Left colon (tissue), 2 donors: ENCODE measurements around the gene MRGPRG. TPM values are rescaled to one million over a fixed set of nuclear protein-coding genes. Genes with fewer than 3 reads are reported as not detected.

Source experiments
- ATAC-seq: fragments of 200-7000 bp; cut with Tn5 transposase; one replicate; pipeline ENCODE4 v1.9.1; 2020; ENCODE audit warnings: mild to moderate bottlenecking, moderate library complexity
- DNase-seq, 2 donors: peaks; one replicate each; pipeline ENCODE4 v3.0.0-alpha.2; 2020
- intact Hi-C, 2 donors: fragments of 100-400 bp; cut with DNase I in 1 of 2; cut with micrococcal nuclease in 1 of 2; formaldehyde crosslinking; loops; one replicate each; pipeline versions ENCODE4 v1.11.2 to v1.14.0; 2022; cut with DNase I, micrococcal nuclease
- total RNA-seq, 2 donors: library from RNA; stranded (reverse); fragmentation: NEBNext Ultra II Directional; extraction: Animal tissue kit (Norgen Biotek cat#: 25700); gene quantifications; one replicate each; pipeline ENCODE4 v1.2.1, GENCODE V29; 2021
- donor health status: DM: no; HTN: no; CAD: no.
- donor health status: DM: yes; HTN: yes; CAD: no.

Gene MRGPRG
- total RNA-seq, 2 donors from 2014 or later: not detected

- intact Hi-C loops: loop anchor here in 1 of 2 donors (10.0 kb wide), 1 partner anchor 75 kb away; no protein-coding TSS in a partner anchor
- no peak for ATAC-seq
- DNase-seq: no peak
Observed at GRCh38 chr11:3189196-3189843, 29.3 kb downstream of the MRGPRG start.

- intact Hi-C loops: loop anchor here in 1 of 2 donors (10.0 kb wide), 1 partner anchor 74 kb away; no protein-coding TSS in a partner anchor
- ATAC-seq (no peak), DNase-seq (no peak)
Observed at GRCh38 chr11:3188496-3189195, 30.0 kb downstream of the MRGPRG start.

GRCh38 chr11:3186166-3186953 is 32.3 kb downstream of the MRGPRG start:
- ATAC-seq: no peak
- intact Hi-C loops: loop anchor here in 1 of 2 donors (10.0 kb wide), 1 partner anchor 72 kb away; no protein-coding TSS in a partner anchor
- no peak for DNase-seq

DNA sequence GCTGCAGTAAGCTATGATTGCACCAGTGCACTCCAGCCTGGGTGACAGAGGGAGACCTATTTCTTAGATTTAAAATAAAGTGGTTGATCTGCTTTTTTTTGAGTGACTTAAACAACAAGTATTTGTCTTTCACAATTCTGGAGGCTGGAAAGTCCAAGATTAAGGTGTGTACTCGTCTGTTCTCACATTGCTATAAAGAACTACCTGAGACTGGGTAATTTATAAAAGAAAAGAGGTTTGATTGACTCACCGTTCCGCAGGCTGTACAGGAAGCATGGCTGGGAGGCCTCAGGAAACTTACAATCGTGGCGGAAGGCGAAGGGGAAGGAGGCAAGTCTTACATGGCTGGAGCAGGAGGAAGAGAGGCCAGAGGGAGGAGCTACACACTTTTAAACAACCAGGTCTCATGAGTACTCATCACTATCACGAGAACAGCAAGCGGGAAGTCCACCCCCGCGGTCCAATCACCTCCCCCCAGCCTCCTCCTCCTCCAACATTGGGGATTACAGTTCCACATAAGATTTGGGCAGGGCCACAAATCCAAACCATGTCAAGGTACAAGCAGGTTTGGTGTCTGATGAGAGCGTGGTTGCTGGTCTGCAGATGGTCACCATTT is 33.8 kb downstream of the MRGPRG start:
- ATAC-seq (no peak), DNase-seq (no peak)
- intact Hi-C loops: loop anchor here in 1 of 2 donors (10.0 kb wide), 1 partner anchor 70 kb away; no protein-coding TSS in a partner anchor

DNA sequence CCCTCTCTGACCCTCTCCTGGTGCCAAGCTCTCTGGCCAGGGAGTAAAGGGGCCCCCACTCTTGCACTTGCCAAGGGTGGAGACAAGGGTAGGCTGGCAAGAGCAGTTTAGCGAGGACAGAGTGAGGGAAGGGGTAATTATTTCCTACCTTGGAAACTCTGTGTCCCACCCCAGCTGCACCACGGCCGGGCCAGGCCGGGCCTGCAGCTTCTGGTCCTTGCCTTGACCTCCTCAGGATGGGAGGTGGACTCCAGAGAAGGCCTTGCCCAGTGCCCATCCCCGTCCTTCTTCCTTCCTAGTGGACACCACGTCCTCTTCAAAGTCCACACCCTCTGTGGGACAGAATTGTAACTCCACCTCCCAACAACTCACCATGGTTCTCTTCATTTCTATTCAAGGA is 35.1 kb downstream of the MRGPRG start:
- intact Hi-C loops: loop anchor here in 1 of 2 donors (10.0 kb wide), 1 partner anchor 69 kb away; no protein-coding TSS in a partner anchor
- no peak for ATAC-seq
- no peak for DNase-seq

- DNase-seq (no peak), ATAC-seq (no peak)
- intact Hi-C loops: loop anchor here in 1 of 2 donors (10.0 kb wide), 1 partner anchor 68 kb away; no protein-coding TSS in a partner anchor
Observed at GRCh38 chr11:3182462-3182852, 36.2 kb downstream of the MRGPRG start.

- no peak for DNase-seq
- no peak for ATAC-seq
- intact Hi-C loops: loop anchor here in 1 of 2 donors (10.0 kb wide), 1 partner anchor 67 kb away; no protein-coding TSS in a partner anchor
Observed at GRCh38 chr11:3181725-3182461, 36.7 kb downstream of the MRGPRG start.

DNA sequence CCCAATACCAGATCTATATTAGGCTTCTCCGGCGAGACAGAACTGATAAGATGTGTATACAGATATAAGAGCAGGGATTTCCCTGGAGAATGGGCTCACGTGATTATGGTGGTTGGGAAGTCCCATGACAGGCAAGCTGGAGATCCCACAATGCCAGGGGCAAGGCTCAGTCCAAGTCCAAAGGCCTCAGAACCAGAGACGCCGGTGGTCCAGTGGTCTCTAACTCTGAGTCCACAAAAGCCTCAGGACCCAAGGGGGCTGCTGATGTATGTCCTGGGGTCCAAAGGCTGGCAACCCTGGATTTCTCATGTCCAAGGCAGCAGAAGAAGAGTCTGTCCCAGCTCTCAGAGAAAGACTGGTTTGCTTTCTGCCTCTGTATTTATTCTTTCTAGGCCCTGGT is 37.7 kb downstream of the MRGPRG start:
- no peak for ATAC-seq
- intact Hi-C loops: loop anchor here in 1 of 2 donors (10.0 kb wide), 1 partner anchor 66 kb away; no protein-coding TSS in a partner anchor
- DNase-seq: no peak

DNA sequence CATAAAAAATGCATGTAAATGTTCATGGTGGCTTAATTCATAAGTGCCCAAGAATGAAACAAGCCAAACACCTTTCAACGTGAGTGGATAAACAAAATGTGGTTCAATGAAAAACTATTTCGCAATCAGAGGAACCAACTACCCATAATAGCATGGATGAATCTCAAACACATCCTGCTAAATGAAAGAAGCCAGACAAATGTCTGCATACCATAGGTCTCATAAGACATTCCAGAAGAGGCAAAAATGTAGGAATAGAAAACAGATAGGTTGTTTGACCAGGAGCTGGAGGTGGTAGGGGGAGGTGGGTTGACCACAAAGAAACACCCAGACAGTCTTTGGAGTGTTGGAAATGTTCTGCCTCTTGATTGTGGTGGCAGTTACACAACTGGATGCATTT is 40.3 kb downstream of the MRGPRG start:
- no peak for ATAC-seq
- intact Hi-C loops: no loop called here
- no peak for DNase-seq

- intact Hi-C loops: no loop called here
- no peak for ATAC-seq
- no peak for DNase-seq
Observed at GRCh38 chr11:3177931-3178330, 40.7 kb downstream of the MRGPRG start.

DNA sequence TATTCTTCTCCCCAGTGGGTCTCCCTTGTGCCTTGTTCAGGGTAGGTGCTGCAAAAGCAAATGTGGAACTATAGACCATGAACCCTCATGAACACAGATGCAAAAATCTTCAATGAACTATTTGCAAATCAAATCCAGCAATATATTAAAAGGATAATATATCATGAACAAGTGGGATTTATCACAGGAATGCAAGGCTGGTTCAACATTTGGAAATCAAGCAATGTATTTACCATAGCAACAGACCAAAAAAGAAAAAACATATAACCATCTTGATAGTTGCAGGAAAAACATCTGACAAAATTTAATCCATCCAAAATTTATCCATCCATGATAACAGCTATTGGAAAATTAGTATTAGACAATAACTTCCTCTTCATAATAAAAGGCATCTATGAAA is 42.1 kb downstream of the MRGPRG start:
- intact Hi-C loops: no loop called here

GRCh38 chr11:3175194-3175593 is 43.4 kb downstream of the MRGPRG start:
- DNase-seq (no peak), ATAC-seq (no peak)
- intact Hi-C loops: no loop called here

More for the DNA sequence above, 42.1 kb downstream of the MRGPRG start:
- DNase-seq (no peak), ATAC-seq (no peak)

DNA sequence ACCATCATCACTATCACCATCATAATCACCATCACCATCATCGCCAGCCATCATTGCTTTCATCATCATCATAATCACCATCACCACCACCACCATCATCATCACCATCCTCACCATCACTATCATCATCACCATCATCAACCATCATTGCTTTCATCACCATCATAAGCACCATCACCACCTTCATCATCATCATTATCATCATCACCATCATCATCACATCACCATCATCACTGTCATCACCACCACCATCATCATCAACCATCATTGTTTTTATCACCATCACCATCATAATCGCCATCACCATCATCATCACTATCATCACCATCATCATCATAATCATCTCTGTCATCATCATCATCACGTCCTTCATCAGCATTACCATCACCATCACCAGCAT is 44.2 kb downstream of the MRGPRG start:
- ATAC-seq (no peak), DNase-seq (no peak)
- intact Hi-C loops: no loop called here

GRCh38 chr11:3173795-3174194 is 44.8 kb downstream of the MRGPRG start:
- intact Hi-C loops: no loop called here
- DNase-seq (no peak), ATAC-seq (no peak)

DNA sequence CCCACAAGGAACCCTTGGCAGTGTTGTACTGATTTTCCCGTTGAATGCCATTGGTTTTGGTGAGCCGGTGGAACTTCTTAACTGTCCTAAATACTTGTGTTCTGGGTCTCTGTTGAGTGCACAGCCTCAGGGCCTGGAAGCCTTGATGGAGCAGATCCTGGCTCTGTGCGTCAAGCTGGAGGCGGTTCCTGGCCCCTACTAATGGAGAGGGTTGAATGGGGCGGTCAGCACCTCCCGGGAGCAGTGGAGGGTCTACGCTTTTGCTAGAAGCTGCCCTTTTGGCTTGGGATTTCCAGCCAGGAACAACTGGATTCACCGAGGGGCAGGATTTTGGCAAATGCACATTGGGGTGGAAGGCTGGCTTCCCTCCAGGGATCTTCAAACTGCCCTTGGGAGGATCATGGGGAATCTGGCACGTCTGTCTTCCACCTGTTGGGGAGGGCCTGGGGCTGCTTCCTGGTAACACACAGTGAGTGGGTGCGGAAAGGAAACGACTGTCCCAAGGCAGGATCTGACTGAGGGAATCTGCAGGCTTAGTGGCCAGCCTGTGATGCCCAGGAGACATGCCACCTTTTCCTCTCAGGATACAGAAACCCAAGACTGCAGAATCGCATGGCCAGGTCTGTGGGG is 46.6 kb downstream of the MRGPRG start:
- intact Hi-C loops: no loop called here
- DNase-seq: no peak
- no peak for ATAC-seq

DNA sequence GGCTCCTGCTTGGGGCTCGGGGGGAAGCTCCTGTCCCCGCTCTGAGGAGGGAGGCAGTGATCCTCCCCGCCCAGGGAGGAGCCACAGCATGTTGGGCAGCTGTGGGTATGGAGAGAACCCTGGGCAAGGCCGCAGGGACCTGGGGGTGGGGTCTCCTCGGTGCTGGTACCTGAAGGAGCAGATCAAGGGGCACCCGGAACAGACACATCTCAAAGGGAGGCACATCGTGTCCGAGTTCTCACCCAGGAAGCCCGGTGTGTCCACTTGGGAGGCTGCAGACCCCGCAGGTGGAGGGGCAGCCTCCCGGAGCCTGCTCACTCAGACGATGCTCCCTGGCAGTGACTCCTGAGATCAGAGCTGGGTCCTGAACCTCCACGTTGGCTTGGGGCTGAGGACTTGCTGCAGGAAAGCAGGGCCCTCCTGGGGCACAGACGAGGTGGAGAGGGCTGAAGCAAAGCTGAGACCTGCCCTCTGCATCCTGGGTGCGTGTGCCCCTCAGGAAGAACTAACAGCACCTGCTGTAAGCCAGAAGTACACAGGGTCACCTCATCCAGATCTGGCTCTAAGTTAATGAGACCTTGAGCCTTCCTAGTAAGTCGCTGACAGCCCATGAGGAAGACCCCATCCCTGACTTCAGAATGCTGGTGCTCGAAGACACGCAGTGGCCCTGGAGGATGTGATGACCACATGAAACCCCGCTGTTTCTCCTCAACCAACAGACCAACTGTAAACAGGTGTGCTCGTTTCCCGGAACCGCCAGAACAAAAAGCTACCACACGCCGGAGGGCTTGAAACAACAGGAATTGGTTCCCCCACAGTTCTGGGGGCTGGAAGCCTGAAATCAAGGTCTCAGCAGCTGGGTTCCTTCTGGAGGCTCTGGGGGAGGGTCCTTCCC is 47.6 kb downstream of the MRGPRG start:
- intact Hi-C loops: no loop called here
- DNase-seq: no peak
- ATAC-seq: no peak
